Muscle of leg (tissue), 11 donors: Measurements from ENCODE around the gene SAMD11. TPM values are rescaled to one million over a fixed set of nuclear protein-coding genes. Genes with fewer than 3 reads are reported as not detected.

ENCODE experiments used
- DNase-seq: peaks from one replicate; pipeline ENCODE4 v3.0.0; 2013
- H3K27ac ChIP-seq: one replicate; pipeline ENCODE4 v1.5.1; 2013; ENCODE audit warnings: mild to moderate bottlenecking, low read length, control low read depth
- H3K27me3 ChIP-seq: one replicate; pipeline ENCODE4 v1.6.1; 2013; ENCODE audit warnings: low read length; ENCODE audit not compliant: control insufficient read depth, insufficient read depth
- H3K36me3 ChIP-seq: one replicate; pipeline ENCODE4 v1.6.1; 2013; ENCODE audit warnings: low read length; ENCODE audit not compliant: control insufficient read depth, insufficient read depth
- H3K4me1 ChIP-seq: one replicate; pipeline ENCODE4 v1.6.1; 2013; ENCODE audit warnings: low read length; ENCODE audit not compliant: control insufficient read depth, insufficient read depth
- H3K4me3 ChIP-seq: one replicate; pipeline ENCODE4 v1.5.1; 2013; ENCODE audit warnings: low read length, control low read depth
- H3K9me3 ChIP-seq: replicated peaks from 2 replicates; pipeline ENCODE4 v1.6.1; 2013; ENCODE audit warnings: low read depth, low read length; ENCODE audit not compliant: control insufficient read depth
- WGBS: methylation state at CpG from one replicate; pipeline ENCODE4 v1.1.5; 2013; ENCODE audit warnings: missing lambda C conversion rate; ENCODE audit not compliant: insufficient coverage; 5-methylcytosine and 5-hydroxymethylcytosine counted together
- polyA plus RNA-seq, 8 donors: library from polyadenylated mRNA; unstranded; fragments of 120-200 nt; gene quantifications; one replicate each; pipeline versions ENCODE4 v1.2.1 to v1.2.3, GENCODE V29; 2013; ENCODE audit warnings: inconsistent platforms in 1 of 8, low replicate concordance in 1 of 8; ENCODE audit not compliant: insufficient read length in 8 of 8, insufficient read depth in 1 of 8
- total RNA-seq: library from RNA; stranded (reverse); fragments of 120-200 nt; gene quantifications from one replicate; pipeline ENCODE4 v1.2.4, GENCODE V29; 2013

The SAMD11 gene
- total and polyA plus RNA-seq, 9 donors: 2.4 to 9.2 (median 6.3) TPM

- Histone ChIP-seq H3K9me3 (no peaks in the 10 kb centered on the region), H3K27ac (no peak overlapping the region), H3K4me1 (peaks cover 20% of the 10 kb centered on the region), H3K4me3 (no peak overlapping the region), H3K36me3 (no peaks in the 10 kb centered on the region), H3K27me3 (peaks cover 41% of the 10 kb centered on the region)
- no peak for DNase-seq
- WGBS: 86% methylated on average over 42 of the region's 44 CpGs
Observed at GRCh38 chr1:978069-978834, 54.5 kb downstream of the SAMD11 start.

DNA sequence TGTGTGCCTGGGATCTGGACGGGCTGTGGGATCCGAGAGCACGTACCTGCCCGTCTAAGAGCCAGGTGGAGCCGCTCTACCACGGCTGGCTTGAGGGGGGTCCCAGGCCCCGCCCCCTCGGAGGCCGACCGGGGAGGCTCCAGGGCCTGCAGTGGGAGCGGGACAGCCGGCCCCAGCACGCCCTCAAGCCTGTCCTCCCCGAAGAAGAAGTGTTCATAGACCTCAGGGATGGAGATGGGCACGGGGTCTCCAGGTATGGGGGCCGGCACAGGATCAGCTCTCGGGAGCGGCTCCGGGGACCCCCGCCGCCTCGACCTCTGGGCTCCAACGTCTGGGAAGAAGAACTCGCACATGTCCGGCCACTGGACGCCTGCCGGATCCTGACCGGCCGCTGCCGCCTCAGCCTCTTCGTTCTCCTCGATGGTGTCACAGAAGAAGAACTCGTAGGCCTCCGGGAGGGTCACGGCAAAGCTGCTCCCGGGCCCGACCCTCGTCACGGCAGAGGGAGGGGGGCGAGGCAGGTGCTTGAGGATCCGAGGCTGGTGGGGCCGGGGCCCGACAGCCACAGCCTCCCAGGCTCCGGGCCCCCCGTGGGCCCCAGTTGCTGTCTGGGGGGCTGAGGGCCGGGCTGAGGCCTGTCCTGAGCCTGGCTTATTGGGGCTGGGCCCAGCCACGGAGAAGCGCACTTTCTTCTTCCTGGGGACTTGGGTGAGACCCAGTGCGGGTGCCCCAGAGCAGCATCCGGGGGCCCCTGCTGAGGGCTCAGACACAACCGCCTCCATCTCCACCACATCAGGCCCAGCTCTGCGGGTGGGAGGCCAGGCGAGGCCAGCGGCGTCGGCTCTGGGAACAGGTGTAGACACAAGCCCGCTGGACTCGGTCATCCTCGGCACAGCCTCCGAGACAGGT, 55.4 kb downstream of the SAMD11 start:
- Histone ChIP-seq H3K27ac (no peak overlapping the region), H3K9me3 (no peaks in the 10 kb centered on the region), H3K4me3 (no peak overlapping the region), H3K27me3 (peaks cover 40% of the 10 kb centered on the region), H3K4me1 (peaks cover 20% of the 10 kb centered on the region), H3K36me3 (no peaks in the 10 kb centered on the region)
- 76% methylated on average over 47 of the region's 60 CpGs for whole genome bisulfite sequencing
- DNase-seq: no peak

DNA sequence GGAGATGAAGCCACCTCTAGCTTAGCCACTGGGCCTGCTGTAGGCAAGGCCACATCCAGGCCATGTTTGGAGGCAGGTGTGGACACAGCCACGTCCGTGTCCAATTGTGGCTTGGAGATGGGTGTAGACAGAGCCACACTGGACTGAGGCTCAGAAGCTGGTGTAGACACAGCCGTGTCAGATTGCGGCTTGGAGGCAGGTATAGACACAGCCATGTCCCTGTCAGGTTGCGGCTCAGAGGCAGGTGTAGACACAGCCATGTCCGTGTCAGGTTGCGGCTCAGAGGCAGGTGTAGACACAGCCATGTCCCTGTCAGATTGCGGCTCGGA, 56.0 kb downstream of the SAMD11 start:
- H3K4me1 ChIP-seq: peaks cover 20% of the 10 kb centered on the region
- DNase-seq: no peak
- H3K4me3 ChIP-seq: no peak overlapping the region
- WGBS: 90% methylated on average over 9 of the region's 9 CpGs
- H3K27ac ChIP-seq: no peak overlapping the region
- peaks cover 34% of the 10 kb centered on the region for H3K27me3 ChIP-seq
- H3K9me3 ChIP-seq: no peaks in the 10 kb centered on the region
- no peaks in the 10 kb centered on the region for H3K36me3 ChIP-seq

GRCh38 chr1:980137-980571, 56.4 kb downstream of the SAMD11 start:
- DNase-seq: no peak
- H3K27me3 ChIP-seq: peaks cover 32% of the 10 kb centered on the region

GRCh38 chr1:980602-981395, 57.1 kb downstream of the SAMD11 start:
- Histone ChIP-seq H3K4me1 (peaks cover 20% of the 10 kb centered on the region), H3K36me3 (no peaks in the 10 kb centered on the region), H3K27me3 (peaks cover 29% of the 10 kb centered on the region), H3K9me3 (no peaks in the 10 kb centered on the region), H3K27ac (no peak overlapping the region), H3K4me3 (no peak overlapping the region)
- no peak for DNase-seq
- 58% methylated on average over 25 of the region's 35 CpGs for WGBS

More at GRCh38 chr1:980137-980571, 56.4 kb downstream of the SAMD11 start:
- Histone ChIP-seq H3K27ac (no peak overlapping the region), H3K36me3 (no peaks in the 10 kb centered on the region), H3K4me3 (no peak overlapping the region), H3K4me1 (peaks cover 20% of the 10 kb centered on the region), H3K9me3 (no peaks in the 10 kb centered on the region)
- WGBS: 73% methylated on average over 13 of the region's 13 CpGs

DNA sequence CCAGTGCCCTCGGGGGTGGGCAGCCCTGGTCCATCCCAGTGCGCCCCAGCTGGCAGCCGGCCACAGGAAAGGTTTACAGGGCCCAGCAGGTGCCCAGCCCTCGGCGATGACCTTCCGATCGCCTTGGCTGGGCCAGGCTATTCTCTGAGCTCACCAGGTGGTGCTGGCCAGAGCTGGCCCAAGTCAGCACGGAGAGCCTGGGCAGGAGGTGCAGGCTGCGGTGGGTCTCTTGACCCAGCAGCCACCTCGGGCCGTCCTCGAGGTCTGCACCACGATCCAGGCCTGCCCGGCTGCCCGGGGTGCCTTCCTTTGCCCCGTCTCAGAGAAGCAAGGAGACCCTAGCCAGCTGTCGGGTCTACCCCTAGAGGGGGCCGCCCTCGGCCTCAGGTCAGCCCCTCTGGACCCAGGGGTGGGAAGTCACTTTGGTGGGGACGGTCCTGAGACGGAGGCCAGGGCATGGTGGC, 57.8 kb downstream of the SAMD11 start:
- Histone ChIP-seq H3K4me1 (peaks cover 13% of the 10 kb centered on the region), H3K27ac (no peak overlapping the region), H3K9me3 (no peaks in the 10 kb centered on the region), H3K27me3 (peaks cover 27% of the 10 kb centered on the region), H3K36me3 (no peaks in the 10 kb centered on the region), H3K4me3 (no peak overlapping the region)
- 84% methylated on average over 18 of the region's 21 CpGs for WGBS
- DNase-seq: no peak

- DNase-seq: no peak
- H3K4me1 ChIP-seq: peaks cover 13% of the 10 kb centered on the region
- no peak within 1 kb of the TSS for H3K4me3 ChIP-seq
- no peaks in the 10 kb centered on the region for H3K9me3 ChIP-seq
- WGBS: 61% methylated on average over 28 of the region's 28 CpGs
- H3K27me3 ChIP-seq: peaks cover 27% of the 10 kb centered on the region
- H3K36me3 ChIP-seq: no peaks in the 10 kb centered on the region
- H3K27ac ChIP-seq: no peak within 1 kb of the TSS
Observed at GRCh38 chr1:981955-982558, 58.3 kb downstream of the SAMD11 start, which contains the start of gene PERM1. PERM1 (minus strand) TSS chr1:982093; CDS start chr1:981029, 1,064 bp downstream.

DNA sequence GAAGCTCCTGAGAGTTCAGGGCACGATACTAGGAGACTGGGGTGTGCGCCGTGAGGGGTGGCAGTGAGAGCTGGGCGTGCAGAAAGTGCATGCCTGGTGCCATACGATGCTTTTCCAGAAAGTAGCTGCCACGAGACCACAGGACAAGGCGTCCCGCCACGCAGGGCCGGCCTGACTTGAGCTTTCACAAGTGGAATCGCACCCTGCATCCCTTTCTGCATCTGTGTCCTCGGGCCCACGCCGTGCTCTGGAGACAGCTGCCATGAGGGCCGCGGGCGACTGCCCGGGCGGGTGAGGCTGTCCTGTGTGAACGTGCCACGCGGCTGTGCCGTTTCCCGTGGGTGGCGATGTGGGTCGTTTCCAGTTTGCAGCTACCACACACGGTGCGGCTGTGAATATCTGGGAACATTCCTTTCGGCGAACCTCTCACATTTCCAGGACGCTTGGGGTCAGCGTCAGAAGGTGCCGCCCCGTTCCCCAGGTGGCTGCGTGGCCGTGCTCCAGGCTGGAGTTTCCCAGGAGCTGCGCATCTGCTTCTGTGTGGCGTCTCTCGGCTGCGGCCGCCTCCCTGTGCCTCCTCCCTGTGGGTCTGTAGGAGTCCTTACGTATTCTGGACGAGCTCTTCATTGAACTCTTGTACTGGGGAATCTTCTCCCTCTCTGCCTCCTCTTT, 59.2 kb downstream of the SAMD11 start:
- Histone ChIP-seq H3K27ac (no peak overlapping the region), H3K36me3 (no peaks in the 10 kb centered on the region), H3K27me3 (peaks cover 27% of the 10 kb centered on the region), H3K4me3 (no peak overlapping the region), H3K4me1 (peaks cover 13% of the 10 kb centered on the region), H3K9me3 (no peaks in the 10 kb centered on the region)
- DNase-seq: no peak
- WGBS: 76% methylated on average over 35 of the region's 43 CpGs

- Histone ChIP-seq H3K9me3 (no peaks in the 10 kb centered on the region), H3K36me3 (no peaks in the 10 kb centered on the region), H3K27ac (no peak overlapping the region), H3K4me1 (peaks cover 13% of the 10 kb centered on the region), H3K4me3 (no peak overlapping the region), H3K27me3 (peaks cover 27% of the 10 kb centered on the region)
- no peak for DNase-seq
- 28% methylated on average over 18 of the region's 29 CpGs for WGBS
Observed at GRCh38 chr1:983798-984475, 60.2 kb downstream of the SAMD11 start.
